Gastroesophageal sphincter (tissue), 4 donors: ENCODE results near the gene GMDS. TPM values are rescaled to one million over a fixed set of nuclear protein-coding genes. Genes with fewer than 3 reads are reported as not detected.

Source experiments
- ATAC-seq: fragments of 150-250 bp; one replicate; pipeline ENCODE4 v1.9.1; 2016; ENCODE audit warnings: mild to moderate bottlenecking, moderate library complexity
- H3K27ac ChIP-seq, 4 donors: fragments of 200-600 bp; sonication (generic) in 3 of 4; 1 replicate in 3 of 4; 2 replicates in 1 of 4; pipeline ENCODE4 v1.5.1; 2016 to 2019
- H3K27me3 ChIP-seq: fragments of 200-600 bp; sonication (generic); one replicate; pipeline ENCODE4 v1.5.1; 2019
- H3K36me3 ChIP-seq, 2 donors: fragments of 200-600 bp; sonication (generic); one replicate each; pipeline ENCODE4 v1.5.1; 2019; ENCODE audit warnings: control low read depth in 1 of 2
- H3K4me1 ChIP-seq, 3 donors: fragments of 200-600 bp; sonication (generic); 1 replicate in 2 of 3; 2 replicates in 1 of 3; pipeline ENCODE4 v1.5.1; 2016 to 2019; ENCODE audit warnings: control low read depth in 2 of 3
- H3K4me3 ChIP-seq, 2 donors: fragments of 200-600 bp; sonication (generic); one replicate each; pipeline ENCODE4 v1.5.1; 2019; ENCODE audit warnings: mild to moderate bottlenecking in 1 of 2, moderate library complexity in 1 of 2
- H3K9me3 ChIP-seq, 3 donors: fragments of 200-600 bp; sonication (generic); one replicate each; pipeline ENCODE4 v1.5.1; 2017 to 2019; ENCODE audit warnings: control low read depth in 2 of 3
- CTCF ChIP-seq, 4 experiments: fragments of 200-600 bp in 2 of 4; fragments of 450-650 bp in 2 of 4; sonication (generic) in 1 of 4; IDR thresholded peaks; one replicate each; pipeline ENCODE4 v1.5.1; 2017 to 2019; ENCODE audit warnings: antibody characterized with exemption in 4 of 4, mild to moderate bottlenecking in 2 of 4, moderate library complexity in 2 of 4
- EP300 ChIP-seq: sonication (generic); formaldehyde crosslinking; IDR thresholded peaks from one replicate; pipeline ENCODE4 v1.6.1; 2017; ENCODE audit warnings: antibody characterized with exemption, mild to moderate bottlenecking
- POLR2A ChIP-seq, 2 donors: fragments of 450-650 bp; IDR thresholded peaks; one replicate each; pipeline ENCODE4 v1.6.1; 2017; ENCODE audit warnings: antibody characterized with exemption in 2 of 2, mild to moderate bottlenecking in 2 of 2, moderate library complexity in 1 of 2
- POLR2AphosphoS5 ChIP-seq: sonication (generic); formaldehyde crosslinking; IDR thresholded peaks from one replicate; pipeline ENCODE4 v1.6.1; 2017; ENCODE audit warnings: antibody characterized with exemption
- WGBS, 2 donors: methylation state at CpG; one replicate each; pipeline ENCODE4 v1.1.5; 2018; ENCODE audit warnings: low coverage in 1 of 2; 5-methylcytosine and 5-hydroxymethylcytosine counted together
- total RNA-seq, 4 donors: library from RNA; depleted of rRNA; stranded (reverse); fragments of >200 nt; gene quantifications; one replicate each; pipeline ENCODE4 v1.1.0, GENCODE V29; 2016

GMDS gene
- total RNA-seq, 4 donors from 2014 or later: 5.0 to 14.7 (median 6.4) TPM

- no peak for ATAC-seq
- H3K36me3 ChIP-seq: no peaks in the 10 kb centered on the region
- no peaks in the 10 kb centered on the region for H3K9me3 ChIP-seq
- no peak overlapping the region for H3K27ac ChIP-seq
- no peak overlapping the region for H3K4me3 ChIP-seq
- H3K27me3 ChIP-seq: no peaks in the 10 kb centered on the region
- WGBS, 2 donors: 88 to 93% methylated on average over 1 to 3 of the region's 9 CpGs
- TF ChIP-seq EP300 (no peak), POLR2AphosphoS5 (no peak)
- no peaks in the 10 kb centered on the region for H3K4me1 ChIP-seq
These were observed 330.2 kb downstream of the GMDS start for GRCh38 chr6:1915226-1915625.

- H3K4me3 ChIP-seq: no peak overlapping the region
- 91 to 97% methylated on average over 3 of the region's 3 CpGs for WGBS, 2 donors
- no peaks in the 10 kb centered on the region for H3K9me3 ChIP-seq
- H3K27me3 ChIP-seq: no peaks in the 10 kb centered on the region
- TF ChIP-seq EP300: no peak
- no peak for TF ChIP-seq POLR2AphosphoS5
- TF ChIP-seq POLR2A (IDR thresholded peaks at IDR 0.05): no peak
- no peak for TF ChIP-seq CTCF (IDR thresholded peaks at IDR 0.05)
- H3K4me1 ChIP-seq: no peaks in the 10 kb centered on the region
- no peak overlapping the region for H3K27ac ChIP-seq
- H3K36me3 ChIP-seq: no peaks in the 10 kb centered on the region
- no peak for ATAC-seq
These were observed 331.8 kb downstream of the GMDS start for GRCh38 chr6:1913577-1913976.

- ATAC-seq: no peak
- Histone ChIP-seq H3K4me1 (no peaks in the 10 kb centered on the region), H3K27me3 (no peaks in the 10 kb centered on the region), H3K4me3 (no peak overlapping the region), H3K27ac (no peak overlapping the region), H3K9me3 (no peaks in the 10 kb centered on the region), H3K36me3 (no peaks in the 10 kb centered on the region)
- TF ChIP-seq POLR2AphosphoS5: no peak
- no CpG with 5 or more reads among the region's 3 CpGs for WGBS, 2 donors
These were observed 332.7 kb downstream of the GMDS start for GRCh38 chr6:1912731-1913130.

- no peaks in the 10 kb centered on the region for H3K9me3 ChIP-seq
- H3K27me3 ChIP-seq: no peaks in the 10 kb centered on the region
- ATAC-seq: no peak
- no peaks in the 10 kb centered on the region for H3K4me1 ChIP-seq
- no peak overlapping the region for H3K4me3 ChIP-seq
- H3K36me3 ChIP-seq: no peaks in the 10 kb centered on the region
- TF ChIP-seq POLR2AphosphoS5: no peak
- no peak for TF ChIP-seq CTCF (IDR thresholded peaks at IDR 0.05)
- H3K27ac ChIP-seq: no peak overlapping the region
- WGBS, 2 donors: 49 to 74% methylated on average over 4 of the region's 4 CpGs
These were observed 333.9 kb downstream of the GMDS start for GRCh38 chr6:1911474-1911873.

- Histone ChIP-seq H3K27me3 (no peaks in the 10 kb centered on the region), H3K9me3 (no peaks in the 10 kb centered on the region), H3K4me1 (no peaks in the 10 kb centered on the region), H3K27ac (no peak overlapping the region), H3K36me3 (no peaks in the 10 kb centered on the region), H3K4me3 (no peak overlapping the region)
- ATAC-seq: no peak
- TF ChIP-seq POLR2AphosphoS5 (no peak), EP300 (no peak), POLR2A (IDR thresholded peaks at IDR 0.05) (no peak), CTCF (IDR thresholded peaks at IDR 0.05) (no peak)
- WGBS, 2 donors: 77 to 80% methylated on average over 6 to 7 of the region's 8 CpGs
These were observed 334.6 kb downstream of the GMDS start for GRCh38 chr6:1910621-1911407.

GRCh38 chr6:1908784-1909183, 336.6 kb downstream of the GMDS start:
- Histone ChIP-seq H3K27ac (no peak overlapping the region), H3K4me3 (no peak overlapping the region), H3K27me3 (no peaks in the 10 kb centered on the region), H3K36me3 (no peaks in the 10 kb centered on the region), H3K4me1 (peaks cover 0 to 6% (median 0%) of the 10 kb centered on the region in 3 donors), H3K9me3 (no peaks in the 10 kb centered on the region)
- ATAC-seq: no peak
- WGBS, 2 donors: 73 to 82% methylated on average over 7 of the region's 7 CpGs
- TF ChIP-seq CTCF (IDR thresholded peaks at IDR 0.05) (no peak), POLR2AphosphoS5 (no peak), EP300 (no peak), POLR2A (IDR thresholded peaks at IDR 0.05) (no peak)
